HepG2 (cell line): ENCODE measurements around the gene CXADR. TPM values are rescaled to one million over a fixed set of nuclear protein-coding genes. Genes with fewer than 3 reads are reported as not detected.
A peak's percentile ranks its signal among the peaks of the same experiment; 100 is the strongest.

ENCODE experiments used
- CENPT ChIP-seq: sonication (generic); formaldehyde crosslinking; IDR thresholded peaks from 2 replicates; pipeline ENCODE4 v1.8.0; 2022; ENCODE audit warnings: low read depth, mild to moderate bottlenecking, moderate library complexity, missing genetic modification reagents
- FOXA3 ChIP-seq: IDR thresholded peaks from 2 replicates; pipeline ENCODE4 v1.6.1; 2016; ENCODE audit warnings: missing genetic modification reagents, missing compliant biosample characterization
- IRF2 ChIP-seq: IDR thresholded peaks from 2 replicates; pipeline ENCODE4 v1.6.1; 2018; ENCODE audit warnings: missing genetic modification reagents, missing compliant biosample characterization
- KDM3A ChIP-seq: IDR thresholded peaks from 2 replicates; pipeline ENCODE4 v1.6.1; 2018; ENCODE audit warnings: low read depth, missing compliant biosample characterization
- MLLT10 ChIP-seq: sonication (generic); formaldehyde crosslinking; IDR thresholded peaks from 2 replicates; pipeline ENCODE4 v1.4.0; 2020; ENCODE audit warnings: missing genetic modification reagents
- MTERF4 ChIP-seq: sonication (generic); formaldehyde crosslinking; IDR thresholded peaks from 2 replicates; pipeline ENCODE4 v1.8.0; 2023; ENCODE audit warnings: mild to moderate bottlenecking, missing genetic modification reagents
- SIN3A ChIP-seq: IDR thresholded peaks from 2 replicates; pipeline ENCODE4 v1.6.1; 2011; ENCODE audit warnings: low read depth, mild to moderate bottlenecking, control low read depth, low read length, borderline replicate concordance
- SPEN ChIP-seq: sonication (generic); formaldehyde crosslinking; IDR thresholded peaks from 2 replicates; pipeline ENCODE4 v1.5.1; 2020; ENCODE audit warnings: low read depth, mild to moderate bottlenecking, missing genetic modification reagents
- ZBTB40 ChIP-seq, 2 experiments: fragments of 450-650 bp in 1 of 2; sonication (generic) in 1 of 2; formaldehyde crosslinking in 1 of 2; IDR thresholded peaks; 2 replicates each; pipeline versions ENCODE4 v1.6.1 to v1.8.0; 2016 to 2022; ENCODE audit warnings: antibody characterized with exemption in 1 of 2, mild to moderate bottlenecking in 1 of 2, missing genetic modification reagents in 1 of 2
- ZFP41 ChIP-seq: sonication (generic); formaldehyde crosslinking; IDR thresholded peaks from 2 replicates; pipeline ENCODE4 v1.4.0; 2020; ENCODE audit warnings: mild to moderate bottlenecking, missing genetic modification reagents, borderline replicate concordance
- ZKSCAN1 ChIP-seq: fragments of 150-350 bp; IDR thresholded peaks from 2 replicates; pipeline ENCODE4 v1.6.1; 2014; ENCODE audit warnings: low read length
- ZNF354B ChIP-seq: sonication (generic); formaldehyde crosslinking; IDR thresholded peaks from 2 replicates; pipeline ENCODE4 v1.8.0; 2022; ENCODE audit warnings: mild to moderate bottlenecking, missing genetic modification reagents
- ZNF362 ChIP-seq: sonication (generic); formaldehyde crosslinking; IDR thresholded peaks from 2 replicates; pipeline ENCODE4 v1.4.0; 2020; ENCODE audit warnings: missing genetic modification reagents, mild to moderate bottlenecking, borderline replicate concordance
- ZNF629 ChIP-seq: sonication (generic); formaldehyde crosslinking; conservative IDR thresholded peaks from 2 replicates; pipeline ENCODE4 v1.5.0; 2020; ENCODE audit warnings: missing genetic modification reagents
- ZSCAN5A ChIP-seq: sonication (generic); formaldehyde crosslinking; IDR thresholded peaks from 2 replicates; pipeline ENCODE4 v1.8.0; 2022; ENCODE audit warnings: mild to moderate bottlenecking, missing genetic modification reagents, borderline replicate concordance
- polyA plus RNA-seq, 8 experiments: library from polyadenylated mRNA; depleted of rRNA in 3 of 8; stranded (reverse) in 7 of 8; unstranded in 1 of 8; fragments of >200 nt; fragmentation: Illumina TruSeq in 4 of 8; extraction: Trizol in 4 of 8; gene quantifications; 2 replicates each; pipeline versions ENCODE4 v1.2.1 to v1.2.3, GENCODE V29; 2011 to 2016; ENCODE audit warnings: low read depth in 4 of 8, missing spikeins in 1 of 8, mixed read lengths in 1 of 8; ENCODE audit not compliant: insufficient read depth in 1 of 8
- total RNA-seq, 5 experiments: library from RNA; depleted of rRNA; stranded (reverse); fragments of >200 nt; fragmentation: Illumina TruSeq; extraction: Trizol; gene quantifications; 2 replicates each; pipeline ENCODE4 v1.2.3, GENCODE V29; 2016; ENCODE audit warnings: low read depth in 1 of 5

CXADR gene
- total and polyA plus RNA-seq, 2 of the 13 experiments (the other 11 are each of a cell fraction or from before 2014, with no cell fraction given) = 86.8 to 110 TPM

- TF ChIP-seq ZKSCAN1 (no peak), ZBTB40 (IDR thresholded peaks at IDR 0.05) (no peak), ZBTB40 (CRISPR knock-in tag; IDR thresholded peaks at IDR 0.05) (no peak), ZSCAN5A (no peak), MLLT10 (CRISPR knock-in tag) (no peak), ZFP41 (CRISPR knock-in tag) (no peak), ZNF362 (CRISPR knock-in tag) (peak; percentile 79; the same call in 1 of the 2 replicates), CENPT (CRISPR knock-in tag) (no peak), IRF2 (peak; percentile 88), SPEN (CRISPR knock-in tag) (no peak), ZNF629 (CRISPR knock-in tag) (peak; percentile 46; the same call in 1 of the 2 replicates), SIN3A (no peak), FOXA3 (CRISPR knock-in tag) (peak; percentile 99), MTERF4 (CRISPR knock-in tag) (no peak), ZNF354B (CRISPR knock-in tag) (no peak), KDM3A (CRISPR knock-in tag) (peak; percentile 62; the same call in 1 of the 2 replicates)
Measured at GRCh38 chr21:17501107-17502006, 11.5 kb upstream of the CXADR start (continued).
